Measurements from ENCODE around the gene SLFNL1.

The SLFNL1 gene

DNA sequence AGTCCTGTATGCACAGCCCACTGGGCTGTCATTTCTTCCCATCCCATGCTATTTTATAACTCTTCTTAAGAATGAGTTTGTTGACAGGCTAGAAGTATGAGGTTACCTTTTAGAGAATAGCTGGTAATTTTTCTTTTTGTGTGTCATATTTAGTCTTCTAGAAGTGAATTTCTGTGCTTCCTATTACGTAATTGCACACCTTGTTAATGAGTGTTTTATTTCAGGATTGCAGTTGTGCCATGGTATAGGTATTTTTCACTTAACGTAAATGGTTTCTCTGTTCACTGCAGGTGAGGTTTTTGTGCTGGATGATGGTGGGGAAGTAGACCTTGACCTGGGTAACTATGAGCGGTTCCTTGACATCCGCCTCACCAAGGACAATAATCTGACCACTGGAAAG is 37.0 kb downstream of the SLFNL1 start:
- Histone ChIP-seq H3K27me3 (ENCODE audit: control insufficient read depth in 3 of 3, insufficient read depth in 3 of 3, low read depth in 1 of 3, low read length in 3 of 3) (no peaks in the 10 kb centered on the region), H3K4me1 (ENCODE audit: control insufficient read depth in 2 of 2, insufficient read depth in 1 of 2, low read depth in 1 of 2, low read length in 2 of 2) (peaks cover 4 to 12% of the 10 kb centered on the region in 2 donors), H3K79me1 (ENCODE audit: low read depth, low read length) (peaks cover 8% of the 10 kb centered on the region), H3K9ac (ENCODE audit: low read depth, low read length, poor library complexity) (no peak overlapping the region), H3K4me3 (ENCODE audit: low read length in 2 of 2) (no peak overlapping the region), H2BK5ac (ENCODE audit: low read length) (no peak overlapping the region), H2AFZ (ENCODE audit: low read length) (no peak overlapping the region), H2AK5ac (ENCODE audit: low read depth, low read length) (no peak overlapping the region), H2BK15ac (ENCODE audit: low read length) (no peak overlapping the region), H3K23ac (ENCODE audit: low read depth, low read length, poor library complexity) (no peak overlapping the region), H4K91ac (ENCODE audit: low read depth, low read length, poor library complexity) (no peak overlapping the region), H2BK120ac (ENCODE audit: low read depth, low read length) (no peak overlapping the region), H3K27ac (replicated peaks; ENCODE audit: low read length) (no peak overlapping the region), H3K18ac (ENCODE audit: low read length) (no peak overlapping the region), H4K8ac (ENCODE audit: low read depth, low read length) (no peak overlapping the region), H3K4ac (ENCODE audit: low read length) (no peak overlapping the region), H3K36me3 (replicated peaks in 1 of 2; ENCODE audit: control insufficient read depth in 2 of 2, insufficient read depth in 2 of 2, low read length in 2 of 2) (peaks cover 44 to 85% of the 10 kb centered on the region in 2 donors), H2BK12ac (ENCODE audit: low read length) (no peak overlapping the region), H3K4me2 (ENCODE audit: insufficient read depth, low read length, poor library complexity, severe bottlenecking) (no peak overlapping the region), H3K9me3 (replicated peaks in 1 of 2; ENCODE audit: control insufficient read depth in 2 of 2, insufficient read depth in 1 of 2, low read depth in 1 of 2, low read length in 2 of 2) (no peaks in the 10 kb centered on the region), H3K14ac (ENCODE audit: low read length) (no peak overlapping the region)
- WGBS, 2 donors (ENCODE audit: extremely low coverage in 2 of 2, insufficient read length in 2 of 2, insufficient replicate concordance in 1 of 2), result no CpG with 5 or more reads among the region's 4 CpGs
- DNase-seq (ENCODE audit: low spot score), result no peak

DNA sequence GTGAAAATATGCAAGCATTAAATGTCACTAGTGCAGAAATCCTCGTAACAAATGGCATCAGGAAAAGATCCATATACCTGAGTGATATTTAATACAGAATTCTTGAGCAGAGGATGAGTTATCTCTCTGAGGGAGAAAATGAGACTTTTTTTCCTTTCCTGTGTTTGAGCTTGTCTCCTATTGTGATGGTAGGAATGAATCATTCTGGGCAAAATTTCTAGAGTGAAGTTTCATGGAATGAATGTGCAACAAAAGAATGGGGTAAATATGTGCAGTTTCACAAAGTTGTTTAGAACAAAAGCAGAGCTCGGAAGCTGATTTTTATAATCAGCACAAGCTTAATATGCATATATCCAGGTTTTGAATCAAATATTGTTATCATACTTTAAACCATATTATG is 37.5 kb downstream of the SLFNL1 start:
- Histone ChIP-seq H3K79me1 (ENCODE audit: low read depth, low read length) (peaks cover 8% of the 10 kb centered on the region), H3K4me1 (ENCODE audit: control insufficient read depth in 2 of 2, insufficient read depth in 1 of 2, low read depth in 1 of 2, low read length in 2 of 2) (peaks cover 4 to 12% of the 10 kb centered on the region in 2 donors), H4K8ac (ENCODE audit: low read depth, low read length) (no peak overlapping the region), H3K4me3 (ENCODE audit: low read length in 2 of 2) (no peak overlapping the region), H2BK120ac (ENCODE audit: low read depth, low read length) (no peak overlapping the region), H2BK15ac (ENCODE audit: low read length) (no peak overlapping the region), H2AFZ (ENCODE audit: low read length) (no peak overlapping the region), H3K27ac (replicated peaks; ENCODE audit: low read length) (no peak overlapping the region), H2BK5ac (ENCODE audit: low read length) (no peak overlapping the region), H3K9ac (ENCODE audit: low read depth, low read length, poor library complexity) (no peak overlapping the region), H3K27me3 (ENCODE audit: control insufficient read depth in 3 of 3, insufficient read depth in 3 of 3, low read depth in 1 of 3, low read length in 3 of 3) (no peaks in the 10 kb centered on the region), H2BK12ac (ENCODE audit: low read length) (no peak overlapping the region), H3K36me3 (replicated peaks in 1 of 2; ENCODE audit: control insufficient read depth in 2 of 2, insufficient read depth in 2 of 2, low read length in 2 of 2) (peaks cover 41 to 80% of the 10 kb centered on the region in 2 donors), H3K4me2 (ENCODE audit: insufficient read depth, low read length, poor library complexity, severe bottlenecking) (no peak overlapping the region), H3K14ac (ENCODE audit: low read length) (no peak overlapping the region), H3K18ac (ENCODE audit: low read length) (no peak overlapping the region), H3K4ac (ENCODE audit: low read length) (no peak overlapping the region), H3K23ac (ENCODE audit: low read depth, low read length, poor library complexity) (no peak overlapping the region), H4K91ac (ENCODE audit: low read depth, low read length, poor library complexity) (no peak overlapping the region), H2AK5ac (ENCODE audit: low read depth, low read length) (no peak overlapping the region), H3K9me3 (replicated peaks in 1 of 2; ENCODE audit: control insufficient read depth in 2 of 2, insufficient read depth in 1 of 2, low read depth in 1 of 2, low read length in 2 of 2) (no peaks in the 10 kb centered on the region)
- no CpG with 5 or more reads among the region's 2 CpGs for WGBS, 2 donors (ENCODE audit: extremely low coverage in 2 of 2, insufficient read length in 2 of 2, insufficient replicate concordance in 1 of 2)
- no peak for DNase-seq (ENCODE audit: low spot score)

DNA sequence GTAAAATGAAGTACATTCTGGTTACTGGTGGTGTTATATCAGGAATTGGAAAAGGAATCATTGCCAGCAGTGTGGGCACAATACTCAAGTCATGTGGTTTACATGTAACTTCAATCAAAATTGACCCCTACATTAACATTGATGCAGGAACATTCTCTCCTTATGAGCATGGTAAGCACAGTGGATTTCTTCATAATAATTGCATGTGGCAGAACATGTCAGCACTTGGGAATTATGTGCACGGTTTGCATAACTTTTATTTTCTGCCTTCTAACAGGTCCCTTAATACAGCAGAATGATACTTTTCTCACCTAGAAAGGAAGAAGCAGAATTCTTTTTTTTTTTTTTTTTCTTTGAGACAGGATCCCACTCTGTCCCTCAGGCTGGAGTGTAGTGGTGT is 38.2 kb downstream of the SLFNL1 start:
- peaks cover 8% of the 10 kb centered on the region for H3K79me1 ChIP-seq (ENCODE audit: low read depth, low read length)

DNA sequence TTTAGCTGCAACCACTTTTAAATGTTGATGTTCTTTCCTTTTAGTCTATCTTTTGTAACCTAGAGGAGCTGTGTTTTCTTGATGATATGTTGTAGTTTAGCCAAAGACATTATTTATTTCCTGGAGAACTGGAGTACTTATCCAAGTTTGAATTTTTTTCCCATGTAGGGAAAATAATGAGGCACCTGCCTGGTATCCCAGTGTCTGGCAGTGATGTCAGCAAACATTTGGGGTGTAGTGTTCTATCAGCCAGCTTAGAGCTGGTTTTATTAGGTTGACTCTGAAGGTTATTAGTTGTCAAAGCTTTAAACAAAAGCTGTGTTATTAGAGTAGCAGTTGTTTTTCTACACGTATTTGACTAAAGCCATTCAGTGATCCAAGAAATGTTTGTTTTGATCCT is 38.8 kb downstream of the SLFNL1 start:
- Histone ChIP-seq H3K9me3 (replicated peaks in 1 of 2; ENCODE audit: control insufficient read depth in 2 of 2, insufficient read depth in 1 of 2, low read depth in 1 of 2, low read length in 2 of 2) (no peaks in the 10 kb centered on the region), H3K23ac (ENCODE audit: low read depth, low read length, poor library complexity) (no peak overlapping the region), H2AFZ (ENCODE audit: low read length) (no peak overlapping the region), H3K4me3 (ENCODE audit: low read length in 2 of 2) (no peak overlapping the region), H2BK12ac (ENCODE audit: low read length) (no peak overlapping the region), H2BK15ac (ENCODE audit: low read length) (no peak overlapping the region), H4K8ac (ENCODE audit: low read depth, low read length) (no peak overlapping the region), H3K18ac (ENCODE audit: low read length) (no peak overlapping the region), H4K91ac (ENCODE audit: low read depth, low read length, poor library complexity) (no peak overlapping the region), H2BK5ac (ENCODE audit: low read length) (no peak overlapping the region), H3K9ac (ENCODE audit: low read depth, low read length, poor library complexity) (no peak overlapping the region), H3K14ac (ENCODE audit: low read length) (no peak overlapping the region), H3K4ac (ENCODE audit: low read length) (no peak overlapping the region), H3K27me3 (ENCODE audit: control insufficient read depth in 3 of 3, insufficient read depth in 3 of 3, low read depth in 1 of 3, low read length in 3 of 3) (no peaks in the 10 kb centered on the region), H3K4me2 (ENCODE audit: insufficient read depth, low read length, poor library complexity, severe bottlenecking) (no peak overlapping the region), H2BK120ac (ENCODE audit: low read depth, low read length) (no peak overlapping the region), H3K79me1 (ENCODE audit: low read depth, low read length) (peaks cover 8% of the 10 kb centered on the region), H3K4me1 (ENCODE audit: control insufficient read depth in 2 of 2, insufficient read depth in 1 of 2, low read depth in 1 of 2, low read length in 2 of 2) (peaks cover 6 to 12% of the 10 kb centered on the region in 2 donors), H3K36me3 (replicated peaks in 1 of 2; ENCODE audit: control insufficient read depth in 2 of 2, insufficient read depth in 2 of 2, low read length in 2 of 2) (peaks cover 33 to 67% of the 10 kb centered on the region in 2 donors), H2AK5ac (ENCODE audit: low read depth, low read length) (no peak overlapping the region), H3K27ac (replicated peaks; ENCODE audit: low read length) (no peak overlapping the region)
- WGBS, 2 donors (ENCODE audit: extremely low coverage in 2 of 2, insufficient read length in 2 of 2, insufficient replicate concordance in 1 of 2), result no CpG with 5 or more reads among the region's 1 CpG
- DNase-seq (ENCODE audit: low spot score), result no peak

More for the DNA sequence above, 38.2 kb downstream of the SLFNL1 start:
- Histone ChIP-seq H4K91ac (ENCODE audit: low read depth, low read length, poor library complexity) (no peak overlapping the region), H3K9ac (ENCODE audit: low read depth, low read length, poor library complexity) (no peak overlapping the region), H3K27me3 (ENCODE audit: control insufficient read depth in 3 of 3, insufficient read depth in 3 of 3, low read depth in 1 of 3, low read length in 3 of 3) (no peaks in the 10 kb centered on the region), H2AK5ac (ENCODE audit: low read depth, low read length) (no peak overlapping the region), H2BK5ac (ENCODE audit: low read length) (no peak overlapping the region), H3K4me1 (ENCODE audit: control insufficient read depth in 2 of 2, insufficient read depth in 1 of 2, low read depth in 1 of 2, low read length in 2 of 2) (peaks cover 6 to 12% of the 10 kb centered on the region in 2 donors), H2AFZ (ENCODE audit: low read length) (no peak overlapping the region), H3K9me3 (replicated peaks in 1 of 2; ENCODE audit: control insufficient read depth in 2 of 2, insufficient read depth in 1 of 2, low read depth in 1 of 2, low read length in 2 of 2) (no peaks in the 10 kb centered on the region), H2BK120ac (ENCODE audit: low read depth, low read length) (no peak overlapping the region), H3K23ac (ENCODE audit: low read depth, low read length, poor library complexity) (no peak overlapping the region), H3K18ac (ENCODE audit: low read length) (no peak overlapping the region), H3K27ac (replicated peaks; ENCODE audit: low read length) (no peak overlapping the region), H2BK15ac (ENCODE audit: low read length) (no peak overlapping the region), H3K4me3 (ENCODE audit: low read length in 2 of 2) (no peak overlapping the region), H2BK12ac (ENCODE audit: low read length) (no peak overlapping the region), H3K4ac (ENCODE audit: low read length) (no peak overlapping the region), H3K4me2 (ENCODE audit: insufficient read depth, low read length, poor library complexity, severe bottlenecking) (no peak overlapping the region), H3K14ac (ENCODE audit: low read length) (no peak overlapping the region), H4K8ac (ENCODE audit: low read depth, low read length) (no peak overlapping the region), H3K36me3 (replicated peaks in 1 of 2; ENCODE audit: control insufficient read depth in 2 of 2, insufficient read depth in 2 of 2, low read length in 2 of 2) (peaks cover 36 to 72% of the 10 kb centered on the region in 2 donors)
- no CpG with 5 or more reads among the region's 1 CpG for whole genome bisulfite sequencing, 2 donors (ENCODE audit: extremely low coverage in 2 of 2, insufficient read length in 2 of 2, insufficient replicate concordance in 1 of 2)
- no peak for DNase-seq (ENCODE audit: low spot score)

Data from neuronal stem cell (in vitro differentiated cells).